Stimulated activated CD8-positive, alpha-beta memory T cell treated with anti-CD3 and anti-CD28 coated beads, Interleukin-15, amount 100 ng/mL, for 1 hour (primary cell): ENCODE measurements around the gene CEP164.
"Not testable (repeated sequence)": the region's sequence is repeated elsewhere in the genome, so short reads cannot be mapped to it uniquely, and the experiment has no call there.

Experiments
- DNase-seq: peaks from one replicate; pipeline ENCODE4 v3.0.0-alpha.2; 2020; ENCODE audit warnings: low read depth

CEP164 gene

DNA sequence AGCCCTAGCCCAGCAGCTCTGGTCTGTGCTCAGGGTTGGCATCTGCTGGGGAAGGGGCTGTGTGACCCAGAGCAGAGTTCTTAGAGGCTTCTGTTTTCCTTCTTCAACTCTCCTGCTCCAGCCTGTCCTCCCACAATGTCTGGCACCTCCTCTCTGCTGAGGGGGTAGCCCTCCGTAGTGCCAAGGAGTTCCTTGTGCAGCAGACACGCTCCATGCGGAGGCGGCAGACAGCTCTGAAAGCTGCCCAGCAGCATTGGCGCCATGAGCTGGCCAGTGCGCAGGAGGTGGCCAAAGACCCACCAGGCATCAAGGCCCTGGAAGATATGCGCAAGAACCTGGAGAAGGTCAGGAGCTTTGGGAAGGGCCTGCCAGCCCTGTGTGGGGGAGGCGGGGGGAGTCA, 69.3 kb downstream of the CEP164 start:
- DNase-seq: no peak

DNA sequence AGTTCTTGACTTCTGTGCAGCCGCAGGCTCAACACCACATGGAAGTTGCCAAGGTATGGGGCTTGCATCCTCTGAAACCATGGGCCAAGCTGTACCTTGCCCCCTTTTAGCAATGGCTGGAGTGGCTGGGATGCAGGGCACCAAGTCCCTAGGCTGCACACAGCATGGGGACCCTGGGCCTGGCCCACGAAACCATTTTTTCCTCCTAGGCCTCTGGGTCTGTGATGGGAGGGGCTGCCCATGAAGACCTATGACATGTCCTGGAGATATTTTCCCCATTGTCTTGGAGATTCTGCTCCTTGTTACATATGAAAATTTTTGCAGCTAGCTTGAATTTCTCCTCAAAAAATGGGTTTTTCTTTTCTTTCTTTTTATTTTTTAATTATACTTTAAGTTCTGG, 71.0 kb downstream of the CEP164 start:
- DNase-seq: not testable (repeated sequence)

DNA sequence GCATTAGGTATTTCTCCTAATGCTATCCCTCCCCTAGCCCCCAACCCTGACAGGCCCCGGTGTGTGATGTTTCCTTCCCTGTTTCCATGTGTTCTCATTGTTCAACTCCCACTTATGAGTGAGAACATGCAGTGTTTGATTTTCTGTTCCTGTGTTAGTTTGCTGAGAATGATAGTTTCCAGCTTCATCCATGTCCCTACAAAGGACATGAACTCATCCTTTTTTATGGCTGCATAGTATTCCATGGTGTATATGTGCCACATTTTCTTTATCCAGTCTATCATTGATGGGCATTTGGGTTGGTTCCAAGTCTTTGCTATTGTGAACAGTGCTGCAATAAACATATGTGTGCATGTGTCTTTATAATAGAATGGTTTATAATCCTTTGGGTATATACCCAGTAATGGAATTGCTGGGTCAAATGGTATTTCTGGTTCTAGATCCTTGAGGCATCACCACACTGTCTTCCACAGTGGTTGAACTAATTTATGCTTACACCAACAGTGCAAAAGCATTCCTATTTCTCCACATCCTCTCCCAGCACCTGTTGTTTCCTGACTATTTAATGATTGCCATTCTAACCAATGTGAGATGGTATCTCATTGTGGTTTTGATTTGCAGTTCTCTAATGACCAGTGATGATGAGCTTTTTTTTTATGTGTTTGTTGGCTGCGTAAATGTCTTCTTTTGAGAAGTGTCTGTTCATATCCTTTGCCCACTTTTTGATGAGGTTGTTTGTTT, 71.6 kb downstream of the CEP164 start:
- not testable (repeated sequence) for DNase-seq

DNA sequence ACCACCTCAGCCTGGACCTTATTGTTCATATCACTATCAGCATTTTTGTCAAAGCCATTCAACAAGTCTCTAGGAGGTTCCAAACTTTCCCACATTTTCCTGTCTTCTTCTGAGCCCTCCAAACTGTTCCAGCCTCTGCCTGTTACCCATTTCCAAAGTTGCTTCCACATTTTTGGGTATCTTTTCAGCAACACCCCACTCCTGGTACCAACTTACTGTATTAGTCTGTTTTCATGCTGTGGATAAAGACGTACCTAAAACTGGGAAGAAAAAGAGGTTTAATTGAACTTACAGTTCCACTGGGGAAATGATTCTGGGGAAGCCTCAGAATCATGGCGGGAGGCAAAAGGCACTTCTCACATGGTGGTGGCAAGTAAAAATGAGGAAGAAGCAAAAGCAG, 78.2 kb downstream of the CEP164 start:
- DNase-seq: not testable (repeated sequence)

DNA sequence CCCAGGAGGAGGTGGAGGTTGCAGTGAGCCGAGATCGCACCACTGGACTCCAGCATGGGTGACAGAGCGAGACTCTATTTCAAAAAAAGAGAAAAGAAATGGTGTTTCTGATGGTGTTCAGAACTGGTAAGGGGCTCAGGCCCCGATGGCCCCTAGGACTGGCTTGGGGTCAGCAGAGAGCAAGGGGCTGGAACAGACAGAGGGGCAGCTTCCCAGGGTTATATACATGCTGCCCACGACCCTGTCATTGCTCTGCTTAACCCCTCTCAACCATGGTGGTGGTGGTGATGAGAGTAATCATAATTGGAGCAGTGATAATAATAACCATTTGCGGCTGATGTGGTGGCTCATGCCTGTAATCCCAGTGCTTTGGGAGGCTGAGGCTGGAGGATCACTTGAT, 79.4 kb downstream of the CEP164 start:
- no peak for DNase-seq

DNA sequence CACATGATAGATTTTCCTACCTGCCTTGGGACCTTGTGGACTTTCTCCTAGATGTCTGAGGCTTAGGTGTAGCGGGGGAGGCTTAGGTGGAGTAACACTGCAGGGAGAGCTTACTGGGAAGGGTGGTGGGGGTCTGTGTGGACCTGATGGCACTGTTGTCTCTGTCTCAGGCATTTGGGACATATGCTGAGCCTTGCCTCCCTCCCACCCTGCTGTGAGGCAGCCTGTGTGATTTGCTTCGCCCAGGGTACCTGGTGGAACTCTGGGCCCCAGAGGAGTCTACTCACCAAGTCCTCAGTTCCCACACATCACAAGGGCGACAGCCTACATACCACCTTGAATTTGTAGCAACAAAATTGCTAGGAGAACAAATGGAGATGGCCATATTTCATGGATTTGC, 80.7 kb downstream of the CEP164 start:
- DNase-seq: no peak

DNA sequence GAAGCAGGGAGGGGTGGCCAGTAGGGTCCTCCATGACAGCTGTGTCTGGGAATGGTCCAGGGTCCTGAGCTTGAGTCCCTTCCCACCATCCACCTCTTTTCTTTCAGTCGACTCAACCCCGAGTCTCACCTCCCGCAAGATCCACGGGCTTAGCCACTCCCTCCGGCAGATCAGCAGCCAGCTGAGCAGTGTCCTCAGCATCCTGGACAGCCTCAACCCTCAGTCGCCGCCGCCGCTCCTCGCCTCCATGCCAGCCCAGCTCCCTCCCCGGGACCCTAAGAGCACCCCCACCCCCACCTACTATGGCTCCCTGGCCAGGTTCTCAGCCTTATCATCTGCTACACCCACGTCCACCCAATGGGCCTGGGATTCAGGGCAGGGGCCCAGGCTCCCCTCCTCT, 81.9 kb downstream of the CEP164 start:
- no peak for DNase-seq

DNA sequence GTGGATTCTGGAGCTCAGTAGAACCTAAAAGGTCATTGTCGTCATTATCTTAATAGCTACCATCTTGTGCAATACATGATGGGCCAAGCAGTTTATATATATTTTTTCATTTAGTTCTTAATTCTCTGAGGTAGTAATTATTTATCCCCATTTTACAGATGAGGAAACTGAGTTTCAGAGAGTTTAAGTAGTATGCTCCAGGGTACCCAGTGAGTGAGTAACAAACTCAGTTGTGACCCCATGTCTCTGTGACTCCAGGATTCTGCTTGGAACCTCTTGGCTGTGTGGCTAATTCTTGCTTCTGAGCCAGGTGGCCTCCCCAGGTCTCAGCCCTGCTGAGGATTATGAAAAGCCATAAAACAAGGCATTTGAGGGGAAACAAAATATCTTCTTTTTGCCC, 82.6 kb downstream of the CEP164 start:
- no peak for DNase-seq

DNA sequence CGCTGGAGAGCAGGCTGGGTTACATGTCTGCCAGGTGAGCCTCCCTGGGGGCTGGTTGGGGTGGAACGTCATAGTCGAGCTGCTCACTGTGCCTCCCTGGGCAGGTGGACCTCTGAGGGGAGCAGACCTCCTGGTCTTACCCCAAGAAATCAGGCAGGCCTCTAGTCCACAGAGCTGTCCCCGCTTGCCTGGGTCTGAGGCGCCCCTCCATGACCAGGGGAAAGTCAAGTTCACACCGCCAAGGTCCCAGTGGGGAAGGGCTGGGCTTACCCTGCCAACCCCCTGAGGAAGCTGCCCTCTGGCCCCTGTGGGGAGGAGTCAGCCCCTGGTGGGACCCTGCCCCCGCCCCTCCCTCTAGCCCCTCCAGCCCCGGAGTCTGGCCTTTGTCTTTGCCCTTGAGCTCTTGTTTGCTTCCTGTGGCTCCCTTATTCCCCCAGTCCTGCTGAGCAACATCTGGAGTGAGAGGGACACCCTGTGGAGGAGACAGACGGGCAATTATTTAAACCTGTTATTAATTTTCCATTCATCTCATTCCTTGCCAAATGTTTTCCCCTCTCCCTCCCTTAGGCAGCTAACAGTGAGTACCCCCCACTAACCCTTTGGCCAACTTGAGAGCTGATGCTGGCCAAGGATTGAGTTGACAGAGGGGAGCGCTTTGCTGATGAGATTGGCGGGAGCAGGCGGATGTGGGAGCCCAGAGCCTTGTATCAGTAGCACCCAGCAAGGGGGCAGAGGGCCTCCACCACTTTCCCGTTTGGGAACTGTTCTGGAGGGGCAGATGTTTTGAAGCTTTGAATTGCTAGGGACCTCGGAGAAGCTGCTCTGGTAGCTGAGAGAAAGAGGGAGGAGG, 83.4 kb downstream of the CEP164 start:
- DNase-seq: no peak

DNA sequence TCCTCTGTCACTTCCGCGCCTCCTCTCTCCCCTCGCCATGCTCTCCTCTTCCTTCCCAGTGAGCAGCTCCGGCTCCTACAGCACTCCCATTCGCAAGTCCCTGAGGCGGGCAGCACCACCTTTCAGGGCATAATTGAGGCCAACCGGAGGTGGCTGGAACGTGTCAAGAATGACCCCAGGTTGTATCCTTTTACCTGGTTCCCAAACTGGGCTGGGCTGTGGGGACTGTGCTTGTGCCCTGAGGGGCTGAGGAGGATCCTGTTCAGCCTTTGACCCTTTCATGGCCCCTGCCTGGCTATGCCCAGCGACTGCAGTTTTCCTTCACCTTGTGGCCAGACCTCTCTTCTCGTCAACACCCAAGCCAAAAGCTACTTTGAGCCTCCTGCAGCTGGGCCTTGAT, 84.1 kb downstream of the CEP164 start:
- DNase-seq: no peak

DNA sequence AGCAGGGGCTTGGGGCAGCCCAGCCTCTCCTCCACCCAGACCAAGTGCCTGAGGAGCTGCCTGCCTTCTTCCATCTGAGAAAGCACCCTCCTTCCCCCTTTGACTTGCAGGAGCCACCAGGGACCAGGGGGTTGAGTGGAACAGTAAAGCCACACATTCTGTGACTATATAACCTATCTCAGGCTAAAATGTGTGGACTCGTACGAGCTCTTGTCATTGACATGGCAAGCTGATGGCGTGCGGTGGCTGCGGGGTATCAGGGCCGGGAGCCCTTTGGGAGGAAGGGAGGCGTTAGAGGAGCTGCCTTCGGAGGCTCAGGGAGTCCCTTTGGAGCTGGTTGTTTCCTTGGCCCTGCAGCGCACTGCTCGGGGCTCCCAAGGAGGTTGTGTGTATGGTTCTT, 84.5 kb downstream of the CEP164 start:
- no peak for DNase-seq

DNA sequence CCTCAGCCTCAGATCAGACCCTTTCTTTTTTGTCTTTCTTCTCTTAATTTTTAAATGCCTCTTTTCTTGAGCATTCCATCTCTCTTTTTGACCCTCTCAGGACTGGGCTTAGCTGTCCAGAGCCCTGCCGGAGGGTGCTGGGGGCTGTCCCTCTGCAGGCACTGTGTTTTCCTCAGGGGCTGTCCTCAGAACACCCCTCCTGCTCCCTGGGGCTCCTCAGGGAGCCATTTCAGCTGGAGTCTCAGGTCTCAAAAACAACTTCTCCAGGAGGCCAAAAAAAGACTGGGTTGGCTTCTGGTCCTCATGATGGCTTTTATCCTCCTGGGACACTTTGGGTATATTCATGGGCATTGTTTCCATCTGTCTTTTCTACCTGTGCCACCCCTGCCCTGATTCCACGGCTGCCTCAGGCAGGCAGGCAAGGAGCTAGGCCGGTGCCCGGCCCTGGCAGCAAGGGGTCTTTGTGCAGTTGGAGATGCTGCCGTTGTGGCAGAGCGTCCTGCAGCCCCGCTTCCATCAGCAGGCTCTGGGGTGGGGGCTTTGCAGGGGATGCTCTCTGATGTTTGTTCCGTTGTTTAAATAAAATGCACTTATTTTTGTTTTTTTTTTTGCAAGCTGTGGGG, 85.1 kb downstream of the CEP164 start:
- no peak for DNase-seq

DNA sequence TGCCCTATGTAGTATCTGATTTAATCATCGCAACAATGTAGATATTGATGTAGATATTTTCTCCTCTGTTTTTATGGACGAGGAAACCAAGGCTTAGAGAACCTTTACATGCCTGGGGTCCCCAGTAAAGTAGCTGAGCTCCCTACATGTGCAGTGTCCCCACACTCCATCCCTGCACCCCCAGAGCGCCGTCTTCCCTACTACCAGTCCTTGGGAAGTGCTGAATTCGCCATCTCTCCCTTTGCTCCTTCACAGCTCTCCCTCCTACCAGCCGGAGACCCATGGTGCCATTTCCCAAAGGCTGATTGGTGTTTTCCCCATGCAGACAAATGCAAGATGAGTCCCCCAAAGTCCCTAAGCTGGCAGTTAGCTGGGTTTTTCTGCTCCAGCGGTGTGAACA, 86.0 kb downstream of the CEP164 start:
- DNase-seq: no peak

DNA sequence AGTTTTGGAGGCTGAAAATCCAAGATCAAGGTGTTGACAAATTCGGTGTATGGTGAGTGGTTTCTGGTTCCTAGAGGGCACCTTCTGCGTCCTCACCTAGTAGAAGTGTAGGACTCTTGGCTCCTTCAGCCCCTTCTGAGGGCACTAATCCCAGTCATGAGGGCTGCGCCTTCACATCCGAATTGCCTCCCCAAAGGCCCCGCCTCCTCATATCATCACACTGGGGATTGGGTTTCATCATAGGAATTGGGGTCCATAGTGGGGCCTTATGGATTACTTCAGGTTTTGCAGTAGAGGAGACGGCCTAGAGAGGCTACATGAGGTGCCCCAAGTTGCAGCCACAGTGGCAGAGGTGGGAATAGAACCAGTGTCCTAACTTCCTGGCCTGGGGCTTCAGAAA, 87.1 kb downstream of the CEP164 start:
- DNase-seq: no peak

DNA sequence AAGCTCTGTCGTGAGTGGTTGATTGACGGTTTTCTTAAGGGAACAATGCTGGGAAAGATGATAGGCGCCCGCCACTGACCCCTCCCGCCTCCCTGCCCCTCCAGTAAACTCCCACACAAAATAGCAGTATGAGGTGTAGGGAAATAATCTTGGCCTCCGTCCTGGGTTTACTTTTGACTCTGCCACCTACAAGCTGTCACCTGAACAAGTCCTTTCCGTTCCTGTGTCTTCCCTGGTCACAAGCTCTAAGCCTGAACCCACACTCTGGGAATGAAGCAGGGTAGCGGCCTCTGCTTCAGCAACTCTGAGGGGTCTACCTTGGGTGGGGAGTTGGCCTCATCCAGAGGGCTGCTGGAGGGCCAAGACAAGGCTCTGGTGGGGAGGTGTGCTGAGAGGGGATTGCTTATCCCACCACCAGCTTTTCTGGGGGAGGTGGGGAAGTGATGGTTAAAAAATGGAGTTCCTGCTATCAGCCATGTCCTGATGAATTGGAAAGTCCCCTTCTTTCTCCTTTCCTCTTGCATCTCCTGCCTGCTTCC, 87.8 kb downstream of the CEP164 start:
- DNase-seq: no peak

DNA sequence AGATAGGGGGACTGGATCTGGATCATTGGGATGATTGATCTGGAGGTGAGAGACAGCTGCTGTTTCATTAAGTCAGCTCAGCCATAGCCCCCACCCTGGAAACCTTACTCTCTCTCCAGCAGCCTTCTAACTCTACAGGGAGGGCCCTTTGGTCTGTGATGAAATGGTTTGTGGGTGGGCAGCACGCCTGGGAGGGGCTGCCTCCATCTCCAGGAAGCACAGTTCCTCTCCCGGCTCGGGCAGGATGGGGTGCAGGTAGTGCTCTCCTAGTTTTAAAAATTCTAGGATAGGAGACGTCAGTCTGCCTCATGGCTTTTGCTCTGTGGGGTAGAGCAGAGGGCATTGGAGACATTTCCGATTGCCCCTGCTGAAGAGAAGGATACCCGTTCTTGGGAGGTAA, 89.7 kb downstream of the CEP164 start:
- DNase-seq: no peak

DNA sequence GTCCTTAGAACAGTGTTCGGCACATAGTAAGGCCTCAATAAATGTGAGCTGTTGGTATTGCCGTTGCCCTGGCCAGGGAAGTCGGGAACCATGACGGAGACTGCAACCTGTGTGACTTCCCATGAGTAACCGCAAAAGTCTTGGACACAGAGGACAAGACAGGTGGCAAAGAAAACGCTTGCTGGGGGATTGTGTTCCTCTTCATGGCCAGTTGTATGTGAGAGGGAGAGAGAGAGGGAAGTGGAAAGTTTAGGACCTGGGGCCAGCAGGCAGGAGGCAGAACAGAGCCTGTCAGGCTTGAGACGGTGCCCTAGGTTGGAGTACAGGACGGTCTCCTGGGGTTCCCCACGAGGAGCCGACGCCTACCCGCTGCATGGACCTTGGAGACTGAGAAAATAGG, 90.2 kb downstream of the CEP164 start:
- DNase-seq: no peak

DNA sequence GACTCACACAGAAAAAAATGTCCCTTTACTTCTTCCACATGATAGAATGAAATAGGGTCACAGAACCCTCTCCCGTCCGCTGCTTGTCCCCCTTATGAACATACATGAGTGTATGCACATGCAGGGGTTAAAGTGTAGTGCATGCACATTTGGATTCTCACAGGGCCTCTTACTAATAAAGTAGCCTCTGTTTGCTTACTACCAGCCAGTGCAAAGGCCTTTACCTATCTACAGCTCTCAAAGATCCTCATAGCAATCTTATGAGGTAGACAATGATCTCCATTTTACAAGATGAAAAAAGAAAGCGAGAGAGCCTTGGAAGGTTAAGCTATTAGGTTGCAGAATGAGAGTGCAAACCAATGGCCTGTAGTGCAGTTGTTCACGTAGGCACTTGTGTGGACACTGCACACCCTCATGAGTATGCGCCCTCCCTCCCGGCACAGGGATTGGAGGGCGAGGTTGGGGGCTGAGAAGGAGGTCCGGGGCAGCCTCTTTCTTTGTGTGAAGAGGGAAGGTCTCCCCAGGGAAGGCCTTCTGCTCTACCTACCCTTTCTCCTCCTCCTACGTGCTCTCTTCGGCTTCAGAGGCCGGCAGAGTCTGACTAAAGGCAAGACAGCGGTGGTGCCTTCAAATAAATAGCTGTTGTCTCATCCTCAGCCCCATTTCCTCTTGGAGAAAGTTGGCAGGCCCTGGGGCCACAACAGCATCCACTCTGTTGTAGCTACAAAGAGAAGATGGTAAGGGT, 91.3 kb downstream of the CEP164 start:
- DNase-seq: no peak

DNA sequence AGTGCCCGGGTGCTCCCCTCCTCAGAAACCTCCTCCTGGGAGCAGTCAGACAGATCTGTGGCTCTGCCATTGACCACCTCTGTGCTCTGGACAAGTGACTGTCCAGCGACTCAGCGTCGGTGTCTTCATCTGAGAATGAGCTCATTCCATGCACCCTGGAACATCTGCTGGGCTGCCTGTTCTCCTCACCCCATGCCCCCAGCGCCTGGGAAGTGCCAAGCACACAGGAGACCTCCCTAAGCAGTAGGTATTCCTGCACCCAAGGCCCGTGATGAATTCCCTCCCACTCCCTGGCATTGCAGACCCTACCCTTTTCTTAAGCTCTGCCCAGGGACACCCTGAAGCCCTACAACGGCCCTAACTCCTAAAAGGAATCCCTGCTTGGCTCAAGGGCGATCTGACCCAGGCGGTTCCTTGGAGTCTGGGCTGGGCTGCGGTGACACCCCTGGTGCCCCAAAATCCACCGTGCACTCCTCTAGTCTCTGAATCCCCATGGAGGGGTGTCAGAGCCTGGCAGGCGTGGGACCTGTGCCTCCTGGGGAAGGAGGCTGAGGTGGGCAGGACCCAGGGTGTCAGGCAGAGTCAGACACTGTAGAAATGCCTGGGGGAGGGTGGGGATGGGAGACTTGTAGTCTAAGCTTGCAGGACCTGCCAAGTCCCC, 92.0 kb downstream of the CEP164 start:
- no peak for DNase-seq

DNA sequence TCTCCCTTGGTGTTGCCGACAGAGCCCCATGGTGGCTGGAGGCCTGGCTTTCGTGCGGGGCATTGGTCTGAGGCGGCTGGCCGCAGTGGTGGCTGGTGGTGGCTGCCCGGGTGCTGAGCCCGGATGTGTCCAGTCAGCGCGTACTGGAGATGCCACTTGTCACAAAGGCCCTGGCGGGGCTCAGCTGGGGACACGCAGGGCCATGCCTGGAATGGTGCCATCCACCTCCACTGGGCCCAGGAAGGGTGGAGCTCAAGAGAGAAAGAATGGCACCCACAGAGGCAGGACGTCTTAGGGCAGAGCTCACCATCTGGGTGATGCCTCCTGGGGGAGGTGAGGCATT, 92.5 kb downstream of the CEP164 start:
- no peak for DNase-seq

DNA sequence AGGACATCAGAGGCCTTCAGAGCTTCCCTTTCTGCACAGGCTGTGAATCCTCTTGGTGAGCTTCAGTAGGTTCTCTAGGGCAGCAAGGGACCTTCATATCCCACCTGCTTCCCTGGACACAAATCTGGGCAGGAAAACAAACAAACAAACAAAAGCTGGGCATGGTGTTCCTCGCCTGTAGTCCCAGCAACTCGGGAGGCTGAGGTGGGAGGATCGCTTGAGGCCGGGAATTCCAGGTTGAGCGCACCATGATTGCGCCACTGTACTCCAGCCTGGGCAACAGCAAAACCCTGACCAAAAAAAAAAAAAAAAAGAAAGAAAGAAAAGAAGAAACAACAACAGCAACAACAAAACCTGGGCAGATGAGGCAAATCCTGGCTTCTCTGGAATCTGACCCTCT, 92.9 kb downstream of the CEP164 start:
- no peak for DNase-seq

DNA sequence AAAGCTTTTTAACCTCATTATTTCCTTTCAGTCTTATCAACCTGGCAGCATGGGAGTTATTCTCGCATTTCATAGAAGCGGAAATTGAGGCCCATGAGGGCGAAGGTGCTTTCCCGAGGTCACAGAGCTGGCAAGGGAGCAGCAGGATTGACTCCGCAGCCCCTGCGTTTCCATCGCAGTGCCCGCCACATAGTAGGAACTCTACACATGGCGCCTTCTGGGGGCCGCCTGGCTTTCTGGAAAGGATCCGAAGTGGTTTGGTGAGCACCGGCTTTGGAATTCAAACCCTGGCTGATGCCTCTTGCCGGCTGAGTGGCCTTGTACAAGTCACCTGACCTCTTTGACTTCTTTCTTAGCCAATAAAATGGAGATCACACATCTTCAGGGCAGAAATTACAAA, 93.4 kb downstream of the CEP164 start:
- no peak for DNase-seq
